NOMO-1 treated with DMSO at 0.1 percent for 48 hours (cell line): Measurements from ENCODE around the gene NKX6-1.

ENCODE experiments used
- DNase-seq: peaks from one replicate; lab custom pipeline; 2025; ENCODE audit not compliant: unreplicated experiment; lab: John Stamatoyannopoulos, UW

NKX6-1 gene

GRCh38 chr4:84479663-84480062 is 19.4 kb downstream of the NKX6-1 start:
- no peak for DNase-seq

GRCh38 chr4:84477738-84478137 is 21.4 kb downstream of the NKX6-1 start:
- DNase-seq = no peak

- no peak for DNase-seq
These were observed 25.0 kb downstream of the NKX6-1 start for GRCh38 chr4:84474107-84474506.

- DNase-seq = no peak
These were observed 26.9 kb downstream of the NKX6-1 start for GRCh38 chr4:84472154-84472553.

- DNase-seq = no peak
These were observed 28.8 kb downstream of the NKX6-1 start for GRCh38 chr4:84470204-84470785.

- DNase-seq = no peak
These were observed 31.5 kb downstream of the NKX6-1 start for GRCh38 chr4:84467601-84468000.

GRCh38 chr4:84459783-84460182 is 39.3 kb downstream of the NKX6-1 start:
- DNase-seq = no peak

GRCh38 chr4:84456157-84456556 is 42.9 kb downstream of the NKX6-1 start:
- DNase-seq = no peak

- DNase-seq = no peak
These were observed 43.4 kb downstream of the NKX6-1 start for GRCh38 chr4:84455697-84456096.

- DNase-seq = no peak
These were observed 47.5 kb downstream of the NKX6-1 start for GRCh38 chr4:84451546-84451945.

GRCh38 chr4:84443523-84443922 is 55.6 kb downstream of the NKX6-1 start:
- no peak for DNase-seq

- no peak for DNase-seq
These were observed 56.3 kb downstream of the NKX6-1 start for GRCh38 chr4:84442778-84443177.
